ENCODE measurements around the gene EFCAB11.

DNA sequence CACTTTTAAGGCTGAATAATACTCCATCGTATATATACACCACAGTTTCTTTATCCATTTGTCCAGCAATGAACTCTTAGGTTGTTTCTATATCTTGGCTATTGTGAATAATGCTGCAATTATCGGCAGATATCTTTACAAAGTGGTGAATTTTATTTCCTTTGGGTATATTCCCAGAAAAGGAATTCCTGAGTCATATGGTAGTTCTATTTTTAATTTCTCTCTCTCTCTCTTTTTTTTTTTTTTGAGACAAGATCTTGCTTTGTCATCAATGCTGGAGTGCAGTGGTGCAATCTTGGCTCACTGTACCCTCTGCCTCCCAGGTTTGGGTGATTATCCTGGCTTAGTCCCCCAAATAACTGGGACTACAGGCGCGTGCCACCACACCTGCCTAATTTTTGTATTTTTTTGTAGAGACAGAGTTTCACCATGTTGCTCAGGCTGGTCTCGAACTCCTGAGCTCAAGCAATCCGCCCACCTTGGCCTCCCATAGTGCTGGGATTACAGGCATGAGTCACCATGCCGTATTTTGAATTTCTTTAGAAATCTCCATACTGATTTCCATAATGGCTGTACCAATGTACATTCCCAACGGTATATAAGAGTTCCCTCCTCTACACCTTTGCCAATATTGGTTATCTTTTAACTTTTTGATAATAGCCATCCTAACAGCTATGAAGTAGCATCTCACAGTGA, 98.4 kb downstream of the EFCAB11 start:
- TF ChIP-seq, protein P1, sequence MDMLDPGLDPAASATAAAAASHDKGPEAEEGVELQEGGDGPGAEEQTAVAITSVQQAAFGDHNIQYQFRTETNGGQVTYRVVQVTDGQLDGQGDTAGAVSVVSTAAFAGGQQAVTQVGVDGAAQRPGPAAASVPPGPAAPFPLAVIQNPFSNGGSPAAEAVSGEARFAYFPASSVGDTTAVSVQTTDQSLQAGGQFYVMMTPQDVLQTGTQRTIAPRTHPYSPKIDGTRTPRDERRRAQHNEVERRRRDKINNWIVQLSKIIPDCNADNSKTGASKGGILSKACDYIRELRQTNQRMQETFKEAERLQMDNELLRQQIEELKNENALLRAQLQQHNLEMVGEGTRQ (IDR thresholded peaks at IDR 0.05; ENCODE audit: low read depth, low read length), result no peak
- no peak for TF ChIP-seq POLR2A (IDR thresholded peaks at IDR 0.05; ENCODE audit: low read depth, low read length)
- TF ChIP-seq RCOR1 (IDR thresholded peaks at IDR 0.05; ENCODE audit: insufficient replicate concordance, low read length), result no peak
